HG03575 (cell line): ENCODE measurements around the gene HHIPL1.

Experiments
- ATAC-seq: cut with Tn5 transposase; IDR thresholded peaks from one replicate; pipeline ENCODE4 v1.9.1; 2021; ENCODE audit not compliant: unreplicated experiment, insufficient number of reproducible peaks, low FRiP score; ENCODE audit errors: extremely low read depth

HHIPL1 gene

GRCh38 chr14:99609245-99610170 is 35.4 kb upstream of the HHIPL1 start:
- no peak for ATAC-seq

GRCh38 chr14:99611646-99612045 is 33.3 kb upstream of the HHIPL1 start:
- ATAC-seq, result no peak

GRCh38 chr14:99612071-99612737 is 32.7 kb upstream of the HHIPL1 start:
- ATAC-seq, result no peak

GRCh38 chr14:99612738-99613330 is 32.1 kb upstream of the HHIPL1 start:
- ATAC-seq, result no peak

GRCh38 chr14:99615497-99616157 is 29.3 kb upstream of the HHIPL1 start:
- ATAC-seq, result no peak

- no peak for ATAC-seq
Measured at GRCh38 chr14:99616832-99617800, 27.8 kb upstream of the HHIPL1 start.

GRCh38 chr14:99619835-99620834 is 24.8 kb upstream of the HHIPL1 start:
- no peak for ATAC-seq

- ATAC-seq, result no peak
Measured at GRCh38 chr14:99621948-99622347, 23.0 kb upstream of the HHIPL1 start.

GRCh38 chr14:99624024-99624423 is 20.9 kb upstream of the HHIPL1 start:
- no peak for ATAC-seq

GRCh38 chr14:99624971-99625370 is 20.0 kb upstream of the HHIPL1 start:
- ATAC-seq, result no peak

- no peak for ATAC-seq
Measured at GRCh38 chr14:99625476-99625875, 19.5 kb upstream of the HHIPL1 start.

- ATAC-seq, result no peak
Measured at GRCh38 chr14:99626041-99626648, 18.8 kb upstream of the HHIPL1 start.

- ATAC-seq, result no peak
Measured at GRCh38 chr14:99627100-99627499, 17.8 kb upstream of the HHIPL1 start.

GRCh38 chr14:99627510-99628381 is 17.2 kb upstream of the HHIPL1 start:
- no peak for ATAC-seq

GRCh38 chr14:99628887-99629618 is 15.9 kb upstream of the HHIPL1 start:
- no peak for ATAC-seq
